CD14-positive monocyte (primary cell): ENCODE results near the gene ARNT2. TPM values are rescaled to one million over a fixed set of nuclear protein-coding genes. Genes with fewer than 3 reads are reported as not detected.

Experiments
- DNase-seq, 3 donors: peaks; one replicate each; pipeline ENCODE4 v3.0.0-alpha.2; 2011 to 2022
- H2AFZ ChIP-seq: 2 replicates; pipeline ENCODE4 v1.6.0; 2012; ENCODE audit warnings: mild to moderate bottlenecking, low read depth, low read length, inconsistent platforms; ENCODE audit not compliant: insufficient read depth, poor library complexity, severe bottlenecking
- H3K27ac ChIP-seq, 2 donors: 1 replicate in 1 of 2; 2 replicates in 1 of 2; pipeline ENCODE4 v1.5.1; 2012 to 2013; ENCODE audit warnings: low read length in 2 of 2, control low read depth in 1 of 2, inconsistent platforms in 1 of 2, low read depth in 1 of 2, mild to moderate bottlenecking in 1 of 2
- H3K27me3 ChIP-seq, 2 donors: one replicate each; pipeline versions ENCODE4 v1.6.0 to v1.6.1; 2011 to 2013; ENCODE audit warnings: low read length in 2 of 2; ENCODE audit not compliant: control insufficient read depth in 2 of 2, insufficient read depth in 2 of 2
- H3K36me3 ChIP-seq, 2 donors: replicated peaks in 1 of 2; 1 replicate in 1 of 2; 2 replicates in 1 of 2; pipeline versions ENCODE4 v1.5.1 to v1.6.1; 2012 to 2013; ENCODE audit warnings: low read length in 2 of 2, control low read depth in 1 of 2, inconsistent platforms in 1 of 2, mild to moderate bottlenecking in 1 of 2; ENCODE audit not compliant: insufficient read depth in 2 of 2, control insufficient read depth in 1 of 2
- H3K4me1 ChIP-seq, 2 donors: 1 replicate in 1 of 2; 2 replicates in 1 of 2; pipeline versions ENCODE4 v1.5.1 to v1.6.1; 2012 to 2013; ENCODE audit warnings: low read length in 2 of 2, control low read depth in 1 of 2, inconsistent platforms in 1 of 2, mild to moderate bottlenecking in 1 of 2, moderate library complexity in 1 of 2; ENCODE audit not compliant: insufficient read depth in 2 of 2, control insufficient read depth in 1 of 2
- H3K4me2 ChIP-seq: replicated peaks from 2 replicates; pipeline ENCODE3; 2012; ENCODE audit warnings: low read length, moderate library complexity, mild to moderate bottlenecking; ENCODE audit not compliant: poor library complexity, severe bottlenecking; ENCODE audit errors: extremely low read depth
- H3K4me3 ChIP-seq, 3 experiments: fragments of 200-600 bp in 1 of 3; sonication (generic) in 1 of 3; replicated peaks in 1 of 3; 1 replicate in 2 of 3; 2 replicates in 1 of 3; pipeline ENCODE4 v1.5.1; 2011 to 2013; ENCODE audit warnings: low read length in 3 of 3, mild to moderate bottlenecking in 3 of 3, control low read depth in 2 of 3, low read depth in 2 of 3, inconsistent platforms in 1 of 3, moderate library complexity in 1 of 3
- H3K79me2 ChIP-seq: 2 replicates; pipeline ENCODE4 v1.6.0; 2012; ENCODE audit warnings: mild to moderate bottlenecking, control low read depth, inconsistent platforms, low read length, moderate library complexity; ENCODE audit not compliant: insufficient read depth
- H3K9ac ChIP-seq: 2 replicates; pipeline ENCODE4 v1.6.0; 2017; ENCODE audit warnings: low read length, mild to moderate bottlenecking; ENCODE audit not compliant: insufficient read depth, poor library complexity, severe bottlenecking
- H3K9me3 ChIP-seq, 2 donors: replicated peaks in 1 of 2; 1 replicate in 1 of 2; 2 replicates in 1 of 2; pipeline versions ENCODE4 v1.5.1 to v1.6.1; 2012 to 2013; ENCODE audit warnings: low read length in 2 of 2, control low read depth in 1 of 2; ENCODE audit not compliant: control insufficient read depth in 1 of 2, insufficient read depth in 1 of 2
- H4K20me1 ChIP-seq: 2 replicates; pipeline ENCODE4 v1.6.0; 2012; ENCODE audit warnings: mild to moderate bottlenecking, low read length, control low read depth, moderate library complexity; ENCODE audit not compliant: insufficient read depth
- H3K27ac Mint-ChIP-seq, 7 donors: one replicate each; pipeline ENCODE4 v1.8.0; 2020; ENCODE audit warnings: mild to moderate bottlenecking in 7 of 7, mixed read lengths in 7 of 7, moderate library complexity in 6 of 7, inconsistent platforms in 2 of 7
- H3K27me3 Mint-ChIP-seq, 3 donors: one replicate each; pipeline ENCODE4 v1.8.0; 2021 to 2022; ENCODE audit warnings: low read depth in 3 of 3, mild to moderate bottlenecking in 3 of 3, mixed read lengths in 3 of 3, moderate library complexity in 3 of 3, inconsistent platforms in 1 of 3
- H3K36me3 Mint-ChIP-seq, 2 donors: one replicate each; pipeline ENCODE4 v1.8.0; 2020; ENCODE audit warnings: mixed read lengths in 2 of 2, inconsistent platforms in 1 of 2, mild to moderate bottlenecking in 1 of 2
- H3K4me1 Mint-ChIP-seq: one replicate; pipeline ENCODE4 v1.8.0; 2020; ENCODE audit warnings: mild to moderate bottlenecking, mixed read lengths
- H3K4me3 Mint-ChIP-seq, 2 donors: one replicate each; pipeline ENCODE4 v1.8.0; 2020; ENCODE audit warnings: mild to moderate bottlenecking in 2 of 2, mixed read lengths in 2 of 2, moderate library complexity in 1 of 2
- H3K9me3 Mint-ChIP-seq, 7 donors: one replicate each; pipeline ENCODE4 v1.8.0; 2020 to 2022; ENCODE audit warnings: mixed read lengths in 7 of 7, mild to moderate bottlenecking in 6 of 7, moderate library complexity in 6 of 7, inconsistent platforms in 2 of 7
- WGBS: methylation state at CpG from one replicate; pipeline ENCODE4 v1.1.5; 2013; ENCODE audit warnings: missing lambda C conversion rate; ENCODE audit not compliant: insufficient coverage; 5-methylcytosine and 5-hydroxymethylcytosine counted together
- intact Hi-C, 2 donors: fragments of 100-400 bp; cut with micrococcal nuclease; formaldehyde crosslinking; loops; one replicate each; pipeline versions ENCODE4 v1.15.0 to v1.15.1; 2023
- polyA plus RNA-seq, 3 donors: library from polyadenylated mRNA; depleted of rRNA in 1 of 3; unstranded in 2 of 3; stranded (reverse) in 1 of 3; fragments of 300-500 nt in 2 of 3; fragments of >200 nt in 1 of 3; fragmentation: Illumina TruSeq in 2 of 3; gene quantifications; 1 replicate in 2 of 3; 2 replicates in 1 of 3; pipeline ENCODE4 v1.2.3, GENCODE V29; 2012 to 2021
- TF ChIP-seq, protein P1 (sequence below): fragments of 200-600 bp; IDR thresholded peaks from one replicate; pipeline ENCODE4 v1.8.0; 2022; ENCODE audit warnings: antibody characterized with exemption, mild to moderate bottlenecking

ARNT2 gene
- polyA plus RNA-seq, 3 donors = not detected

DNA sequence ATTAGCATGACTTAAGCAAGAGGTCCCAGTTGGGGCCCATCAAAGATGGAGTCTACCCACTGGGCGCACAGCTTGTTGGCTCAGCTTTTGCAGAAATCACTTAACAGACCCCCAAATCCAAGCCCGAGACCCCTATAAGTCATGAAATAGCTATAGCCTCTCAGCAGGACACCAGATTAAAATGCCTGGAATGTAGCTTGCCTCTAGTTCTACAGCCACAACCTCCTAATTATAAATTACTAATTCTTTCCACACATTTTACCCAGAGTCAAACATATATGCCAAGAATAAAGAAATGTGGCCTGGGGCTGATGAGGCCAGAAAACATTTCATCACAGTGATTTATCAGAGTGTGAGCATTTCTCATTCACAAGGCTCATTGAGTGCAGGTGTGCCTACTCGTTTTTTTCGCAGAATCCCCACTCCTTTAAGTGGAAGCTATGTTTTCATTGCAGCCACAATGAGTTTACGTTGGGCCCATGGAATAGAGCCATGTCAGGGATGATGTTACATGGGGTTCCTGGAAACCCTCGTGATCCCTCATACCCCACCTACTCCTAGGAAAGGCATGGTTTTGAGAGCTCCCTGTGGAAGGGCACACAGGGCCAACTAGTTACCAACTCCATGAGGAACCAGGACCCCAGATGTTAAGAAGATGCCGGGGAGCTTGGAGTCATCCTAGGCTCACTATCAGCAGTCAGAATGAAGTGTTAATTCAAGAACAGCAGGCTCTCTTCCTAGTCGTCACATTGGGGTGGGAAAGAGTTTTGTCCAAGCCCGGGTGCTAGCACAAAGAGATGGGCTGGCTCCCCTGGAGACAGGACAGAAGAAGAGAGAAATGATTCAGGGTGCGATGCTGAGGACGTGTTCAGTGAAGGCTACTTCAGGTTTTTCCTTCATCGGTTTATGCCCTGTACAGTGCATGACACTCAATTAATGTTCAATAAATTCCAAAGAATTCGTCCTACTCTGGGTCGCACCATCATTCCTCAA is 200.7 kb downstream of the ARNT2 start:
- no peaks in the 10 kb centered on the region for H3K79me2 ChIP-seq
- Mint-ChIP-seq H3K36me3 (no peaks in the 10 kb centered on the region), H3K4me3 (no peak overlapping the region), H3K27ac (no peak overlapping the region), H3K4me1 (no peaks in the 10 kb centered on the region), H3K27me3 (peaks cover 4 to 12% (median 4%) of the 10 kb centered on the region in 3 donors), H3K9me3 (peaks cover 0 to 4% (median 0%) of the 10 kb centered on the region in 7 donors)
- H3K9me3 ChIP-seq = no peaks in the 10 kb centered on the region
- no peak for DNase-seq
- no peak overlapping the region for H3K4me3 ChIP-seq
- no peaks in the 10 kb centered on the region for H3K36me3 ChIP-seq
- intact Hi-C loops = no loop called here
- no peak overlapping the region for H3K9ac ChIP-seq
- TF ChIP-seq, protein P1, sequence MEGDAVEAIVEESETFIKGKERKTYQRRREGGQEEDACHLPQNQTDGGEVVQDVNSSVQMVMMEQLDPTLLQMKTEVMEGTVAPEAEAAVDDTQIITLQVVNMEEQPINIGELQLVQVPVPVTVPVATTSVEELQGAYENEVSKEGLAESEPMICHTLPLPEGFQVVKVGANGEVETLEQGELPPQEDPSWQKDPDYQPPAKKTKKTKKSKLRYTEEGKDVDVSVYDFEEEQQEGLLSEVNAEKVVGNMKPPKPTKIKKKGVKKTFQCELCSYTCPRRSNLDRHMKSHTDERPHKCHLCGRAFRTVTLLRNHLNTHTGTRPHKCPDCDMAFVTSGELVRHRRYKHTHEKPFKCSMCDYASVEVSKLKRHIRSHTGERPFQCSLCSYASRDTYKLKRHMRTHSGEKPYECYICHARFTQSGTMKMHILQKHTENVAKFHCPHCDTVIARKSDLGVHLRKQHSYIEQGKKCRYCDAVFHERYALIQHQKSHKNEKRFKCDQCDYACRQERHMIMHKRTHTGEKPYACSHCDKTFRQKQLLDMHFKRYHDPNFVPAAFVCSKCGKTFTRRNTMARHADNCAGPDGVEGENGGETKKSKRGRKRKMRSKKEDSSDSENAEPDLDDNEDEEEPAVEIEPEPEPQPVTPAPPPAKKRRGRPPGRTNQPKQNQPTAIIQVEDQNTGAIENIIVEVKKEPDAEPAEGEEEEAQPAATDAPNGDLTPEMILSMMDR = no peak
- H3K4me2 ChIP-seq = no peak overlapping the region
- WGBS = 80% methylated on average over 6 of the region's 14 CpGs
- H4K20me1 ChIP-seq = no peaks in the 10 kb centered on the region
- H2AFZ ChIP-seq = no peak overlapping the region
- H3K27me3 ChIP-seq = no peaks in the 10 kb centered on the region
- H3K27ac ChIP-seq = no peak overlapping the region
- H3K4me1 ChIP-seq = no peaks in the 10 kb centered on the region

DNA sequence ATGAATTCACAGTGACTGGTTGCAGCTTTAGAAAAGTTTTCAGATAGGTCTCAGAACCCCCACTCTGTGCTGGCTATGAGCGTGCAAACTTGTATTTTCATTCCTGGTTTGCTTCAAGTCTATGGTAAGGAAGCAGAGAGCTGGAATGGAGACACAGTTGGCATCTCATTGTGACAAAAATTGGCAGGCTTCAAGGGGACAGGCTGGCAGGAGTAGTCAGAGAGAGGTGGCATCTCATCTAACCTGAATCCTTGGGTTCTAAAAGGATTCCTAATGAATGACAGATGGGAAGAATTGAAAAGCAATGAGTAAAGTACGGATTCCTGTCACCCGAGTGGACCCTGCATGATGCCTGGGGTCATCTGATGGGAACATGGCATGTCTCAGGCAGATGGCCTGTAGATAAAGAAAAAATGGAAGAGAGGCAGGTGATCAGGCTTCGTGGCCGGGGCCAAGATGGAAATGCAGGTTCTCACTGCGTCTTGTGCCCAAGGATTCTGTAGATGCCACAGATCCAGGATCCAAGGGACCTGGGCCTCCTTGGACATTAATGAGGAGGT is 201.5 kb downstream of the ARNT2 start:
- no peak overlapping the region for H3K27ac ChIP-seq
- H3K9me3 ChIP-seq = no peaks in the 10 kb centered on the region
- no peaks in the 10 kb centered on the region for H3K4me1 ChIP-seq
- H4K20me1 ChIP-seq = no peaks in the 10 kb centered on the region
- H3K4me3 Mint-ChIP-seq = no peak overlapping the region
- WGBS = 99% methylated on average over 6 of the region's 6 CpGs
- H3K27me3 Mint-ChIP-seq = peaks cover 2 to 9% (median 3%) of the 10 kb centered on the region in 3 donors
- H3K27me3 ChIP-seq = no peaks in the 10 kb centered on the region
- no peak overlapping the region for H3K27ac Mint-ChIP-seq
- H3K4me1 Mint-ChIP-seq = no peaks in the 10 kb centered on the region
- no peak overlapping the region for H3K9ac ChIP-seq
- no peak overlapping the region for H3K4me3 ChIP-seq
- no peak overlapping the region for H2AFZ ChIP-seq
- no peaks in the 10 kb centered on the region for H3K36me3 ChIP-seq
- DNase-seq = no peak
- H3K9me3 Mint-ChIP-seq = peaks cover 0 to under 1% (median 0%) of the 10 kb centered on the region in 7 donors
- intact Hi-C loops = no loop called here
- no peaks in the 10 kb centered on the region for H3K36me3 Mint-ChIP-seq
- no peak overlapping the region for H3K4me2 ChIP-seq
- TF ChIP-seq, protein P1 = no peak
- H3K79me2 ChIP-seq = no peaks in the 10 kb centered on the region
